OCI-LY3 (cell line): Measurements from ENCODE around the gene RNF25.
A peak's percentile ranks its signal among the peaks of the same experiment; 100 is the strongest.

Experiments used
- H2AFZ ChIP-seq: fragments of 200-600, 300-600 bp; shearing (Covaris generic); 2 replicates; pipeline ENCODE4 v1.6.0; 2014; ENCODE audit warnings: antibody characterized with exemption, low read depth, low read length
- H3K27ac ChIP-seq: fragments of 200-600, 300-600 bp; sonication (generic); 2 replicates; pipeline ENCODE4 v1.5.1; 2014; ENCODE audit warnings: mild to moderate bottlenecking, low read length, moderate library complexity, mixed read lengths
- H3K27me3 ChIP-seq: fragments of 200-600, 300-600 bp; sonication (generic); 2 replicates; pipeline ENCODE4 v1.6.1; 2014; ENCODE audit warnings: low read depth, low read length, mixed read lengths
- H3K36me3 ChIP-seq: fragments of 200-600, 300-600 bp; sonication (generic); replicated peaks from 2 replicates; pipeline ENCODE3; 2014; ENCODE audit warnings: low read depth, low read length, mixed read lengths
- H3K4me1 ChIP-seq: fragments of 300-600, 200-600 bp; sonication (generic); 2 replicates; pipeline ENCODE4 v1.6.1; 2014; ENCODE audit warnings: low read length, mixed read lengths
- H3K4me2 ChIP-seq: fragments of 200-600, 300-600 bp; sonication (generic); 2 replicates; pipeline ENCODE4 v1.6.1; 2014; ENCODE audit warnings: low read length, mixed read lengths
- H3K4me3 ChIP-seq: fragments of 300-600, 200-600 bp; sonication (generic); 2 replicates; pipeline ENCODE4 v1.5.1; 2014; ENCODE audit warnings: antibody characterized with exemption, mild to moderate bottlenecking, low read length, moderate library complexity
- H3K79me2 ChIP-seq: fragments of 300-600, 200-600 bp; shearing (Covaris generic); 2 replicates; pipeline ENCODE4 v1.6.1; 2014; ENCODE audit warnings: mild to moderate bottlenecking, low read length, mixed read lengths
- H3K9ac ChIP-seq: fragments of 300-600, 200-600 bp; shearing (Covaris generic); 2 replicates; pipeline ENCODE4 v1.6.0; 2014; ENCODE audit warnings: mild to moderate bottlenecking, low read length, moderate library complexity
- H3K9me3 ChIP-seq: fragments of 200-600, 300-600 bp; shearing (Covaris generic); 2 replicates; pipeline ENCODE4 v1.6.1; 2014; ENCODE audit warnings: low read length, mixed read lengths; ENCODE audit not compliant: insufficient read depth
- H4K20me1 ChIP-seq: fragments of 200-600, 300-600 bp; sonication (generic); 2 replicates; pipeline ENCODE4 v1.6.1; 2016; ENCODE audit warnings: low read length, mixed read lengths; ENCODE audit not compliant: insufficient read depth
- EZH2phosphoT487 ChIP-seq: fragments of 200-600 bp; shearing (Covaris generic); IDR thresholded peaks from 2 replicates; pipeline ENCODE4 v1.6.1; 2018; ENCODE audit warnings: antibody characterized with exemption, mixed run types, low read depth
- TF ChIP-seq, protein P1 (sequence below): fragments of 200-600, 300-600 bp; sonication (generic); IDR thresholded peaks from 2 replicates; pipeline ENCODE4 v1.5.1; 2014; ENCODE audit warnings: antibody characterized with exemption, low read length, low read depth

RNF25 gene

DNA sequence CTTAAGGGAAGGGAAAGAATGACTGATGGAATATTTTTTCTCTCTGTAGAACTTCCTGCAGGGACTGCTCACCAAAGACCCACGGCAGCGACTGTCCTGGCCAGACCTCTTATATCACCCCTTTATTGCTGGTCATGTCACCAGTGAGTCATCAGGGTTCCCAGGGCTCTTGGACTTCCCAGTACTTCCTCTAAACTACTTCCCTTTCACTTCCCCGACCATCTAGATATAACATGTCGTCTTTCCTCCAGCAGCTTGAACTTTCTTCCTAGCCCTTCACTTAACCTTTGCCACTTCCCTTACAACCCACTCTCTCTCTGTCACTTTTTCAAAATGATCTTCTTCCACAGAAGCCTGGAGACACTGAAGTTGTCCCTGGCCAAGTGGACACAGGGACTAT is 7.3 kb upstream of the RNF25 start:
- H3K4me3 ChIP-seq, result no peak overlapping the region
- no peaks in the 10 kb centered on the region for H3K36me3 ChIP-seq
- H3K4me2 ChIP-seq, result no peak overlapping the region
- H3K27me3 ChIP-seq, result no peaks in the 10 kb centered on the region
- H3K9me3 ChIP-seq, result no peaks in the 10 kb centered on the region
- no peaks in the 10 kb centered on the region for H4K20me1 ChIP-seq
- H3K79me2 ChIP-seq, result no peaks in the 10 kb centered on the region
- H2AFZ ChIP-seq, result no peak overlapping the region
- no peak overlapping the region for H3K27ac ChIP-seq
- no peaks in the 10 kb centered on the region for H3K4me1 ChIP-seq
- TF ChIP-seq, protein P1, sequence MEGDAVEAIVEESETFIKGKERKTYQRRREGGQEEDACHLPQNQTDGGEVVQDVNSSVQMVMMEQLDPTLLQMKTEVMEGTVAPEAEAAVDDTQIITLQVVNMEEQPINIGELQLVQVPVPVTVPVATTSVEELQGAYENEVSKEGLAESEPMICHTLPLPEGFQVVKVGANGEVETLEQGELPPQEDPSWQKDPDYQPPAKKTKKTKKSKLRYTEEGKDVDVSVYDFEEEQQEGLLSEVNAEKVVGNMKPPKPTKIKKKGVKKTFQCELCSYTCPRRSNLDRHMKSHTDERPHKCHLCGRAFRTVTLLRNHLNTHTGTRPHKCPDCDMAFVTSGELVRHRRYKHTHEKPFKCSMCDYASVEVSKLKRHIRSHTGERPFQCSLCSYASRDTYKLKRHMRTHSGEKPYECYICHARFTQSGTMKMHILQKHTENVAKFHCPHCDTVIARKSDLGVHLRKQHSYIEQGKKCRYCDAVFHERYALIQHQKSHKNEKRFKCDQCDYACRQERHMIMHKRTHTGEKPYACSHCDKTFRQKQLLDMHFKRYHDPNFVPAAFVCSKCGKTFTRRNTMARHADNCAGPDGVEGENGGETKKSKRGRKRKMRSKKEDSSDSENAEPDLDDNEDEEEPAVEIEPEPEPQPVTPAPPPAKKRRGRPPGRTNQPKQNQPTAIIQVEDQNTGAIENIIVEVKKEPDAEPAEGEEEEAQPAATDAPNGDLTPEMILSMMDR, result no peak
- no peak overlapping the region for H3K9ac ChIP-seq

DNA sequence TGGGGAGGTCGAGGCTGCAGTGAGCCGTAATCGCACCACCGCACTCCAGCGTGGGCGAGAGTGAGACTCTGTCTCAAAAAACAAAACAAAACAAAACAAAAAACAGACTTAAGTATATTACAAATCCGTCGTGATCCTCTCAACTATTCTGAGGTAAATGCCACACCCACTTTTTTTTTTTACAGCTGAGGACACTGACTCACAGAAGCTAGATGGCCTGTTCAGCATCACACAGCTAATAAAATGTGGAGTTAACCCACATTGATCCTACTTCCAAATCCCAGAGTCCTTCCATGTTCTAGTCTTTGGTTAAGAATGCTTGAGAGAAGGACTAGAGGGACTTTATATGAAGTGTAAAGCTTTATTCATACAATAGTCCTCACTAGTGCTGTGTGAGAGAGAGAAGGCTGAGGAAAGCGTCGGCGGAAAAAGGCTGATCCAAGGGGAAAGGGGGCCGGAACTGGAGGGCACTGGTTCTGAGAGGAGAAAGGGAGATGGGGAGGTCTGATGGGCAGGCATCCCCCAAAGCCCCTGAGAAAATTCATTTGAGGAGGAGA is 627 bp downstream of the RNF25 start:
- H3K79me2 ChIP-seq, result peaks cover 12% of the 10 kb centered on the region
- H3K27me3 ChIP-seq, result no peaks in the 10 kb centered on the region
- peak overlapping the region; percentile 95; the same call in 1 of the 2 replicates for H2AFZ ChIP-seq

DNA sequence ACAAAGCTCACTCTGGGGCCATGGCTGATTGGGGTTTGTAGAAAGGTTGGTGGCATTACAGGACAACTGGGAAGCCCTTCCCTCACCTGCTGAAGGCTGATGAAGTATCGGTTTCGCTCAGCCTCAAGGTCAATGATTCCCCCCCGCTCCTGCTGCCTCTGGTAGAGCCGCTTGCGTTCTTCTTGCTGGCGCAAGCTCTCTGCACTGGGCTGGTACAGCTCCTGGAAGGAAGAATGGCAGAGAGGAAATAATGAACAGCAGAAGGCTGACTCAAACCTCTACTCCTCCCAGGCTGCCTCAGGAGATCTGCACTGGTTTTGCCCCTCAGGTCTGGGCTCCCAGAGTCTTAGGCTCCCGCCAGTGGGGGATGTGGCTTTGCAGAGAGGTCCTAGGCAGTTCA is 7.1 kb downstream of the RNF25 start:
- Histone ChIP-seq H3K4me3 (no peak overlapping the region), H3K36me3 (no peaks in the 10 kb centered on the region), H3K4me1 (peaks cover 7% of the 10 kb centered on the region), H3K79me2 (peaks cover 14% of the 10 kb centered on the region), H3K9ac (no peak overlapping the region), H3K9me3 (no peaks in the 10 kb centered on the region), H3K4me2 (no peak overlapping the region), H3K27me3 (no peaks in the 10 kb centered on the region), H4K20me1 (no peaks in the 10 kb centered on the region), H2AFZ (no peak overlapping the region), H3K27ac (no peak overlapping the region)
- TF ChIP-seq, protein P1, result no peak
- TF ChIP-seq EZH2phosphoT487, result no peak

More for the DNA sequence above, 627 bp downstream of the RNF25 start:
- Histone ChIP-seq H4K20me1 (no peaks in the 10 kb centered on the region), H3K27ac (no peak overlapping the region), H3K36me3 (no peaks in the 10 kb centered on the region), H3K4me3 (peak overlapping the region; percentile 92), H3K9me3 (no peaks in the 10 kb centered on the region), H3K4me1 (peaks cover 11% of the 10 kb centered on the region; the same call in 1 of the 2 replicates), H3K4me2 (peak overlapping the region; percentile 90), H3K9ac (peak overlapping the region; percentile 72)
- TF ChIP-seq EZH2phosphoT487, result no peak
- TF ChIP-seq, protein P1, result no peak

DNA sequence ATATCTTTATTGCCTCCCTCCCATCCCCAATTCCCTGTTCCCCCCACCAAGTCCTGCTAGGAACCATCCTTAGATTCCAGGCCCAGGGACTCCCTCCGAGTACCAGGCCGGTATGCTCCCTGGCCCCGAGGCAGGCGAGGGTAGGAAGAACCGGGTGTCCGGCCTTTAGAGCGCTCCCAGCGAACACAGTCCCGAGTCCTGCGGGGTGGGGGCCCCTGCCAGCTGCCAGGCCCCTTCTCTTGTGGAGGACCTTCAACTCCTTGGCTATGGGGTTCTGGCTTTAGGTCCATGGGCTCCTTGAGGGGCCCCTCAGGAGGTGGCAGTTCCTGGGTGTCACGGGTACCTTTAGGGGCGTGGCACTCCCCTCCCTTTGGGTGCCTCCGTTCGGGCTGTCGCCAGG is 7.9 kb downstream of the RNF25 start:
- H3K4me2 ChIP-seq, result no peak overlapping the region
- H3K36me3 ChIP-seq, result no peaks in the 10 kb centered on the region
- peaks cover 7% of the 10 kb centered on the region for H3K4me1 ChIP-seq
- H4K20me1 ChIP-seq, result no peaks in the 10 kb centered on the region
- H3K4me3 ChIP-seq, result no peak overlapping the region
- no peaks in the 10 kb centered on the region for H3K27me3 ChIP-seq
- no peak overlapping the region for H3K27ac ChIP-seq
- H3K9ac ChIP-seq, result no peak overlapping the region
- peaks cover 21% of the 10 kb centered on the region for H3K79me2 ChIP-seq
- H2AFZ ChIP-seq, result no peak overlapping the region
- TF ChIP-seq EZH2phosphoT487, result no peak
- TF ChIP-seq, protein P1, result no peak
- H3K9me3 ChIP-seq, result no peaks in the 10 kb centered on the region
